SH-SY5Y (cell line): ENCODE results near the gene ZBTB40.

Experiments
- GATA2 ChIP-seq: IDR thresholded peaks from 2 replicates; pipeline ENCODE4 v1.6.1; 2011; ENCODE audit warnings: mild to moderate bottlenecking, low read depth, low read length
- GATA3 ChIP-seq: IDR thresholded peaks from 2 replicates; pipeline ENCODE4 v1.6.1; 2011; ENCODE audit warnings: low read depth, mild to moderate bottlenecking, low read length, moderate library complexity

ZBTB40 gene

DNA sequence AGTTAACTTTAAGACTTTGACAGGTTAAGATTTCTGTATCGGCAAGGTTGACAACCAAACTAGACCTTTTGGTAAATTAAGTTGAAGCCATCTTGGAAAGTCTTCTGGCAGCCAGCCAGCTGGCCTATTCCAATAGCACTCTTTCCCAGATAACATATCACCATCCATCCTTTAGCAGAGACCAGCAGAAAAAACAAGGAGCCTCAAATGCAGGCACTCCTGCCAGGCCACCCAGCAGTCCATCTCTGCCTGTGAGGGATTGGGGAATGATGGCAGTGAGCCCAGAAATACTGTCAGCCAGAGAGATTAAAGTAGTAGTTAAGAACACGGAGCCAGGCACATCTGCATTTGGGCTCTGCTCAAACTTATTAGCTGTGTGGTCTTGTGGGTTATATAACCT, 19.4 kb downstream of the ZBTB40 start:
- peak; percentile 94 for TF ChIP-seq GATA2
- TF ChIP-seq GATA3: peak; percentile 92

DNA sequence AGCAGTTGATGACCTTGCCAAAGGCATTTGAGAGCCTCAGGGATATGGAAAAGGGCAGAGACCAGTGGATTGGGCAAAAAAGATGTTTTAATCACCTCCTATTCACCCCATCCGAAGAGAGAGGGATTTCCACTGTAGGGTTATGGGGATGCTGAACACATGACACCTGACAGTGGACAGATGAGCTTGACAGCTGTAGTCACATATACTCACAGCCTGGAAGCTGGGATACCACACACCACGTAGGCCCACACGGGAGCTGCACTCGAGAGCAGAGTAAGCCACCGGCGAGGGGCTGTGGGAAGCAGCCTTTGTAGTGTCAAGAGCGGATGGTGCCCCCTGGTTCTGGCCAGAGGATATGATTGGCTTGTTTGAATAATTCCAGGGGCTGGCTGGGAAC, 20.0 kb downstream of the ZBTB40 start:
- TF ChIP-seq GATA3 (no peak), GATA2 (no peak)

- no peak for TF ChIP-seq GATA3
- no peak for TF ChIP-seq GATA2
Measured at GRCh38 chr1:22472596-22472995, 20.9 kb downstream of the ZBTB40 start.

GRCh38 chr1:22473952-22474351, 22.3 kb downstream of the ZBTB40 start:
- TF ChIP-seq GATA3: no peak
- TF ChIP-seq GATA2: no peak

DNA sequence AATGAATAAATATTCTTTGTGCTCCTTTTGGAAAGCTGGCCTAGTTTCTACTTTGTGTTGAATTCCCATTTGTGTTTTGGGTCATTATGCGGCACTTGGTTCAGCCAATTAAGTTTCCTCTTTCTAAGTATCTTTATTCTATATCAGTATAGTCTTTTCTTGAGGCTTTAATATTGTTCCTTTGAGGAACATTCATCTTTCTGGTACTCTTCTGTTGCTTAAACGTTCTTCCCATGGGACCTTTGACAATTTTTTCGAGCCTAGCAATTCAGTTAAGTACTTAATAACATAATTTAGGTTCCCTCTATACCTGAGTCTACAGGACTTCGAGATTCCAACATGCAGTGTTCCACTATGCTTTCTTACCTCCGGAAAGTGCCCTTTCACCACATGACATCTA, 24.9 kb downstream of the ZBTB40 start:
- TF ChIP-seq GATA3: no peak
- TF ChIP-seq GATA2: no peak

GRCh38 chr1:22483121-22483520, 31.5 kb downstream of the ZBTB40 start:
- TF ChIP-seq GATA2 (no peak), GATA3 (no peak)

- TF ChIP-seq GATA2: no peak
- TF ChIP-seq GATA3: no peak
Measured at GRCh38 chr1:22484706-22485345, 33.2 kb downstream of the ZBTB40 start.

GRCh38 chr1:22485431-22485830, 33.8 kb downstream of the ZBTB40 start:
- TF ChIP-seq GATA3: no peak
- TF ChIP-seq GATA2: no peak

GRCh38 chr1:22487781-22488180, 36.1 kb downstream of the ZBTB40 start:
- no peak for TF ChIP-seq GATA3
- TF ChIP-seq GATA2: no peak

DNA sequence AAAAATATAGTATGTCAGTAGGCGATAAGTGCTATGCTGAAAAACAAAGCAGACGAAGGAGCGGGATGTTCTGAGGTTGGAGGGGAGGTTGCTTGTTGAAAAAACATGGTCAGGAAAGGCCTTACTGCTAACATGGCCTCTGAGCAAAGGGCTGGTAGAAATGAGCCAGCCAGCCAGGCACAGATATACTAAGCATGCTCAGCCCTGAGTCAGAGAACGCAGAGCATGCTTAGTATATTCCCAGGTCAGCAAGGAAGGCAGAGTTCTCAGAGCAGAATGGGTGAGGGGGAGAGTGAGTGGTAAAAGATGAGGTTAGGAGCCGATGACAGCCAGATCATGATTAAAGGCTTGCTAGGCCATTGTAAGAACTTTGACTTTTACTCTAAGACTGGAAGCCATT, 36.7 kb downstream of the ZBTB40 start:
- TF ChIP-seq GATA3: no peak

DNA sequence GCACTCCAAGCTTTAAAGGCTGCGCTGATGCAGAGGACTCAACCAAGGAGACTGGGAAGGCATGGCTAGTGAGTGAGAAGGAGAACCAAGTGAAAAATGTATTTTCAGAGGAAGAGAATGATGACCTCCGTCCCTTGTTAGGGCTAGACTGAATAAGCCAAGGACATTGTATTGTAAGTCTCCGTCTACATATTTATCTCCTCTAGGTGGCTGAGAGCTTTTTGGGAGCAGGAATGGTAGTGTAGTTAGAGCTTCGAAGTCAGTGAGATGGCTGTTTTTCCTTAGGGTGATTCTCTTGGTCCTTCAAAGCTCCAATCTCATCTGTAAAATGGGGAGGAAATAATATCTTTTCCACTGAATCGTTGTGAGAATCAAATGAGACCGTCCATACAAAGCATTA, 37.6 kb downstream of the ZBTB40 start:
- TF ChIP-seq GATA3 (no peak), GATA2 (no peak)

GRCh38 chr1:22489823-22490222, 38.2 kb downstream of the ZBTB40 start:
- no peak for TF ChIP-seq GATA2
- TF ChIP-seq GATA3: no peak

DNA sequence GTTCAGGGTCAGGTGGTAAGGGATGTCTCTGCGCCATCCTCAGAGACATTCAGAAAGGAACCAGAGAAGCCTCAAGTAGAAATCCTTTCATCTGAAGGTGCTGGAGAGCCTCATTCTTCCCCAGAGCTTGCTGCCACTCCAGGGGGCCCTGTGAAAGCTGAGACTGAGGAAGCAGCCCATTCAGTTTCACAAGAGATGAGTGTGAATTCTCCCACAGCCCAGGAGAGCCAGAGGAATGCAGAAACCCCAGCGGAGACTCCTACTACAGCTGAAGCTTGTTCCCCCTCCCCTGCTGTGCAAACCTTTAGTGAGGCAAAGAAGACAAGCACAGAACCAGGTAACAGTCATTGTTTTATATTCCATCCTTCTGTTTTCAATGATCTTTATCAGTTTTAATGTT, 38.7 kb downstream of the ZBTB40 start:
- TF ChIP-seq GATA3 (no peak), GATA2 (no peak)

DNA sequence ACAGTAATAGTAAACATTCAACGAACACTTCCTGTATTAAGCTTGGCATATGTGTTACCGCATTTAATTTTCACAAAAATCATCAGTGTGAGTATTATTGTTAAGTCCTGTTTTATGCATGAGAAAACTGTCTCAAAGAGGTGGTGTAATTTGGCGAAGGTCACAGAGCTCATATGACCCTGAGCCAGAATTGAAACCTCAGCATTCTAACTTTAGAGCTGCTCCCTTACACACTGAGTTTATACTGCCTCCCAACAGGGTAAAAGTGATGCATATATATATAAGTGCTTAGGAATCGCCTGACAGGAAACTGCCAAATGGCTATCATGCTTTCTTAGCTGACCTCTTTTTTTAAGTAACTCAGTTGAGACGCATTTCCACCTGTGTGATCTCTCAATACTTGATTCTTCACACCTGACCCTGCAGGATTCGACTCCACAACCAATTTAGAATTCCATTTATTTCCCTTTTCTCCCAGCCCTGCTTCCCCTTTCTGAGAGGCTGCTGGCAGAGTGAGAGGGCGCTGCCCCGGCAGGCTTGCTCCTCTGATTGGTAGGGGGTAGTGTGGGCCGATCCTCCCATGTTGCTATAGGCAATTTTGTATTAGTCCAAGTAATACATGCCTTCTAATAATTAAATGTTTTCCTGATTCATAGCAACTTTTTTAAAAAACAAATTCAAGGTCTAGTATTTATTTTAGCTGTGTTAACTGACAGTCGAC, 40.5 kb downstream of the ZBTB40 start:
- TF ChIP-seq GATA3: no peak
- no peak for TF ChIP-seq GATA2

DNA sequence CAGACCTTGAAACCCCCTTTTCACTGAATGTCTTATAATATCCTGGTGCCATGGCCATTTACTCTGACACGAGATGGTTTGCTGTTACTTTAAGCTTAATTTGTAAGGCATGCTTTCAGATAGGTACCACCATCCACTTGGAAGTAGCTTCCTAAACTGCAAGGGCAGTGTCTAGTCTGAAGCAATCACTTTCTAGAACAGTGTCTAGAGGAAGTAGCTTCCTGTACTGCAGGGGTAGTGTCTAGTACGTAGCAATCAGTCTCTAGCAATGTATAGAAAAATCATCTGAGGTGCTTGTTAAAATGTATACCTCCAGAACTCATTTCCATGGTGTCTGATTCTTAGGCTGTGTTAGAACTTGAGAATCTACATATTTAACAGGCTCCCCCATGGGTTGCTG, 42.5 kb downstream of the ZBTB40 start:
- no peak for TF ChIP-seq GATA3
- no peak for TF ChIP-seq GATA2
